Testis (tissue), 3 donors: ENCODE results near the gene FAM210B. TPM values are rescaled to one million over a fixed set of nuclear protein-coding genes. Genes with fewer than 3 reads are reported as not detected.

Experiments
- DNase-seq: peaks from one replicate; pipeline ENCODE4 v3.0.0-alpha.2; 2019
- H3K27ac ChIP-seq, 2 donors: fragments of 200-600 bp; sonication (generic); one replicate each; pipeline ENCODE4 v1.5.1; 2019
- H3K27me3 ChIP-seq: fragments of 200-600 bp; sonication (generic); one replicate; pipeline ENCODE4 v1.5.1; 2019
- H3K36me3 ChIP-seq: fragments of 200-600 bp; sonication (generic); one replicate; pipeline ENCODE4 v1.5.1; 2017; ENCODE audit warnings: low read depth; ENCODE audit errors: missing control alignments
- H3K4me1 ChIP-seq: fragments of 200-600 bp; sonication (generic); one replicate; pipeline ENCODE4 v1.5.1; 2019
- H3K4me3 ChIP-seq, 2 donors: fragments of 200-600 bp; sonication (generic); one replicate each; pipeline ENCODE4 v1.5.1; 2017 to 2019
- H3K9me3 ChIP-seq: fragments of 200-600 bp; sonication (generic); one replicate; pipeline ENCODE4 v1.5.1; 2017
- POLR2A ChIP-seq: fragments of 450-650 bp; IDR thresholded peaks from one replicate; pipeline ENCODE4 v1.6.1; 2017; ENCODE audit warnings: antibody characterized with exemption, mild to moderate bottlenecking, moderate library complexity
- WGBS, 2 donors: methylation state at CpG; one replicate each; pipeline ENCODE4 v1.1.5; 2018; 5-methylcytosine and 5-hydroxymethylcytosine counted together
- intact Hi-C: fragments of 100-400 bp; cut with DNase I; formaldehyde crosslinking; loops from one replicate; pipeline ENCODE4 v1.15.1; 2023; ENCODE audit warnings: low total_unique reads
- polyA plus RNA-seq: library from polyadenylated mRNA; stranded (reverse); fragments of 350-450 nt; fragmentation: Illumina TruSeq; extraction: RNeasy Lipid Tissue Mini Kit (QIAGEN cat#74804); gene quantifications from one replicate; pipeline ENCODE4 v1.2.3, GENCODE V29; 2014; ENCODE audit warnings: low read depth, low replicate concordance; ENCODE audit not compliant: insufficient read depth
- total RNA-seq, 2 donors: library from RNA; depleted of rRNA; stranded (reverse); fragments of >200 nt; gene quantifications; one replicate each; pipeline ENCODE4 v1.2.3, GENCODE V29; 2016
- TF ChIP-seq, protein P1 (sequence below), 3 experiments: fragments of 450-650 bp in 2 of 3; fragments of 200-600 bp in 1 of 3; sonication (generic) in 1 of 3; IDR thresholded peaks; one replicate each; pipeline ENCODE4 v1.5.1; 2016 to 2019; ENCODE audit warnings: antibody characterized with exemption in 3 of 3, mild to moderate bottlenecking in 2 of 3, moderate library complexity in 1 of 3

The FAM210B gene
- total and polyA plus RNA-seq, 3 donors from 2014 or later: 26.7 to 33.9 (median 29.5) TPM

DNA sequence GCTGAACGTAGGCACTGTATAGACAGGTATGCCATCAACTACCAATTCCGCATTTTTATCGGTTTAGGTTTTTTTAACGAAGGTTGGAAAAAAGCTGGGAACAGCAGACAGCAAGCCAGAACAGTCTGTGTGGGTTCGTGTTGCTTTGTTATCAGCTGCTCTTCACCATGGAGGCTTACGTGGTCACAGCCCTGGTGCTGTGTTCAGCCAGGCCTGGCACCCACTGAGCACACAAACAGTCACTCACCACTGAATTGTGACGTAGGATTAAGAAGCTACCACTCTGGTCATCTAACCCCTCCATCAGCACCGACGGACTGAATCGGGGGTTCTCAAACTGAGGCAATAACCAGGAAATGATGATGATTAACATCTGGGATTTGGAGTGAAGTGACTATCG, 13.2 kb downstream of the FAM210B start:
- Histone ChIP-seq H3K4me3 (no peak overlapping the region), H3K27ac (no peak overlapping the region), H3K27me3 (no peaks in the 10 kb centered on the region), H3K4me1 (no peaks in the 10 kb centered on the region), H3K9me3 (no peaks in the 10 kb centered on the region), H3K36me3 (no peaks in the 10 kb centered on the region)
- 93 to 95% methylated on average over 11 of the region's 11 CpGs for WGBS, 2 donors
- no peak for TF ChIP-seq POLR2A
- TF ChIP-seq, protein P1, sequence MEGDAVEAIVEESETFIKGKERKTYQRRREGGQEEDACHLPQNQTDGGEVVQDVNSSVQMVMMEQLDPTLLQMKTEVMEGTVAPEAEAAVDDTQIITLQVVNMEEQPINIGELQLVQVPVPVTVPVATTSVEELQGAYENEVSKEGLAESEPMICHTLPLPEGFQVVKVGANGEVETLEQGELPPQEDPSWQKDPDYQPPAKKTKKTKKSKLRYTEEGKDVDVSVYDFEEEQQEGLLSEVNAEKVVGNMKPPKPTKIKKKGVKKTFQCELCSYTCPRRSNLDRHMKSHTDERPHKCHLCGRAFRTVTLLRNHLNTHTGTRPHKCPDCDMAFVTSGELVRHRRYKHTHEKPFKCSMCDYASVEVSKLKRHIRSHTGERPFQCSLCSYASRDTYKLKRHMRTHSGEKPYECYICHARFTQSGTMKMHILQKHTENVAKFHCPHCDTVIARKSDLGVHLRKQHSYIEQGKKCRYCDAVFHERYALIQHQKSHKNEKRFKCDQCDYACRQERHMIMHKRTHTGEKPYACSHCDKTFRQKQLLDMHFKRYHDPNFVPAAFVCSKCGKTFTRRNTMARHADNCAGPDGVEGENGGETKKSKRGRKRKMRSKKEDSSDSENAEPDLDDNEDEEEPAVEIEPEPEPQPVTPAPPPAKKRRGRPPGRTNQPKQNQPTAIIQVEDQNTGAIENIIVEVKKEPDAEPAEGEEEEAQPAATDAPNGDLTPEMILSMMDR (IDR thresholded peaks at IDR 0.05): no peak
- intact Hi-C loops: no loop called here
- no peak for DNase-seq

DNA sequence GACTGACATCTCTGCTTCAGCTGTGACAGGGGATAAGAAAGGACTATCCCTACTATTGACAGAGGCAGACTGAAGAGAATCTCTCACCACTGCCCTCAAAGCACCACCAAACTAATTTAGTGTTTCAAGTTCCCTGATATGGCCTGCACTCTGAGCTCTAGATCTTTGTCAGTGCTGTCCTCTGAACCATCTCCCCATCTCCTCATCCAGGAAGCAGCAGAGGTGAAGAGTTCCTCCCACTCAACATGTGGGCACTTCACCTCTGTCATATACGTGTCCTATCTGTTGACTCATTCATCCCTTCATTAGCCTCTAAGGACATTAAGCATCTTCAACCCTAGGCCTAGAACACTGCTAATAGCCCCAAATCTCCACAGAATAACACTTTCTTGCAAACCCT, 14.1 kb downstream of the FAM210B start:
- Histone ChIP-seq H3K9me3 (no peaks in the 10 kb centered on the region), H3K4me1 (no peaks in the 10 kb centered on the region), H3K36me3 (no peaks in the 10 kb centered on the region), H3K4me3 (no peak overlapping the region), H3K27ac (no peak overlapping the region), H3K27me3 (no peaks in the 10 kb centered on the region)
- TF ChIP-seq, protein P1 (IDR thresholded peaks at IDR 0.05): no peak
- no peak for TF ChIP-seq POLR2A
- intact Hi-C loops: no loop called here
- DNase-seq: no peak
- 80 to 83% methylated on average over 1 of the region's 1 CpG for WGBS, 2 donors

DNA sequence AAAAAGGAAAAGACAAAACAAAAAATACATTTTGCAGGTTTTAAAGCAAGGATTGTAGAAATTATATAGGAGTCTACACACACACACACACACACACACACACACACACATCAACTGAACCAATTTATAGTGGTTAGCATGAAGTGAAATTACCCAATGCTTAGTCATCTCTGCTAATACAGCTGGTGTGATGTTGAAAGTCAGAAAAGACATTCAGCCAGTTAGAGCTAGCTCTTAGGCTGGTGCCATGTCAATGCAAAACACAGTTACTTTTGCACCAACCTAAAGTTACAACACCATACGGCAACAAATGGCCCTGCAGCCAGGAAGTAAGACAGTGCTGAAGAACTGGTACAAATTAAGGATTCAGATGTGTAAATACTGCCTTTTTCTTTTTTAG, 15.2 kb downstream of the FAM210B start:
- Histone ChIP-seq H3K27me3 (no peaks in the 10 kb centered on the region), H3K27ac (no peak overlapping the region), H3K36me3 (no peaks in the 10 kb centered on the region), H3K9me3 (no peaks in the 10 kb centered on the region), H3K4me1 (no peaks in the 10 kb centered on the region), H3K4me3 (no peak overlapping the region)
- no peak for DNase-seq
- TF ChIP-seq, protein P1 (IDR thresholded peaks at IDR 0.05): no peak
- no peak for TF ChIP-seq POLR2A
- intact Hi-C loops: no loop called here
- WGBS, 2 donors: 54 to 61% methylated on average over 1 of the region's 1 CpG

DNA sequence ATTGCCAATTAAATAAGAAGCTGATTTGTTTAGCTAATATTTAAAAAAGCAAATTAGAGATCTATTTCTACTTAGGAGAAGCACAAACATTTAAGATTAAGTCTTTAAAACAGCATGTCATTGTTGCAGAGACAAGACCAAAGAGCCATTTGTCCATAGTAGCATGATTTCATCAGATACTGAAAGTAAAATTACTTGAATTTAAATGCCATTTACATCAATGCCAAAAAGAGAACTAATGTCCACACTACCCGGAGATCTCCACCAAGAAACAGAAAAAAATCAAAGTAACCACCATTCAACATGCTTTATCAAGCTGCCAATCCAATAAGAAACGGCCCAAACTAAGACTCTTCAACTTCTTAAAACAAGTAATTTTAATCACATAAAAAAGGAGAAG, 17.6 kb downstream of the FAM210B start:
- Histone ChIP-seq H3K4me3 (no peak overlapping the region), H3K36me3 (no peaks in the 10 kb centered on the region), H3K27ac (no peak overlapping the region), H3K4me1 (no peaks in the 10 kb centered on the region), H3K27me3 (no peaks in the 10 kb centered on the region), H3K9me3 (no peaks in the 10 kb centered on the region)
- TF ChIP-seq POLR2A: no peak
- TF ChIP-seq, protein P1 (IDR thresholded peaks at IDR 0.05): no peak
- intact Hi-C loops: no loop called here
- 85 to 89% methylated on average over 2 of the region's 2 CpGs for WGBS, 2 donors
- DNase-seq: no peak

DNA sequence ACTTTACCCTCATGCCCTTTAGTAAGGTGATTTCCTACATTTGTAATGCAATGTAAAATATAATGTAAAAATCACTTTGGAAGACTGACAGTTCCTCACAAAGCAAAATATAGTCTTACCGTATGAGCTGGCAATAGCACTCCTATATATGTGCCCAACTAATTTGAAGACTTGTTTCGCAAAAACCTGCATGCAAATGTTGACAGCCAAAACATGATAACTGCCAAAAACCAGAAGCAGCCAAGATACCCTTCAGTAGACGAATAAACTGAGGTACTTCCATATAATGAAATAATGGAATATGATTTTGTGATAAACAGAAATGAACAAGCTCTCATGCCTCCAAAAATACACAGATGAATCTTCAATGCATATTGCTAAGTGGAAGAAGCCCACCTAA, 19.6 kb downstream of the FAM210B start:
- no peaks in the 10 kb centered on the region for H3K27me3 ChIP-seq
- H3K27ac ChIP-seq: no peak overlapping the region
- DNase-seq: no peak
- TF ChIP-seq, protein P1 (IDR thresholded peaks at IDR 0.05): no peak
- TF ChIP-seq POLR2A: no peak
- H3K36me3 ChIP-seq: no peaks in the 10 kb centered on the region
- no peak overlapping the region for H3K4me3 ChIP-seq
- H3K4me1 ChIP-seq: no peaks in the 10 kb centered on the region
- intact Hi-C loops: no loop called here
- H3K9me3 ChIP-seq: no peaks in the 10 kb centered on the region
- 94 to 98% methylated on average over 3 of the region's 3 CpGs for WGBS, 2 donors
